Measurements from ENCODE around the gene POC5. TPM values are rescaled to one million over a fixed set of nuclear protein-coding genes. Genes with fewer than 3 reads are reported as not detected.

The POC5 gene
- total and polyA plus RNA-seq, 2 experiments from 2014 or later = 16.2 to 25.9 TPM

DNA sequence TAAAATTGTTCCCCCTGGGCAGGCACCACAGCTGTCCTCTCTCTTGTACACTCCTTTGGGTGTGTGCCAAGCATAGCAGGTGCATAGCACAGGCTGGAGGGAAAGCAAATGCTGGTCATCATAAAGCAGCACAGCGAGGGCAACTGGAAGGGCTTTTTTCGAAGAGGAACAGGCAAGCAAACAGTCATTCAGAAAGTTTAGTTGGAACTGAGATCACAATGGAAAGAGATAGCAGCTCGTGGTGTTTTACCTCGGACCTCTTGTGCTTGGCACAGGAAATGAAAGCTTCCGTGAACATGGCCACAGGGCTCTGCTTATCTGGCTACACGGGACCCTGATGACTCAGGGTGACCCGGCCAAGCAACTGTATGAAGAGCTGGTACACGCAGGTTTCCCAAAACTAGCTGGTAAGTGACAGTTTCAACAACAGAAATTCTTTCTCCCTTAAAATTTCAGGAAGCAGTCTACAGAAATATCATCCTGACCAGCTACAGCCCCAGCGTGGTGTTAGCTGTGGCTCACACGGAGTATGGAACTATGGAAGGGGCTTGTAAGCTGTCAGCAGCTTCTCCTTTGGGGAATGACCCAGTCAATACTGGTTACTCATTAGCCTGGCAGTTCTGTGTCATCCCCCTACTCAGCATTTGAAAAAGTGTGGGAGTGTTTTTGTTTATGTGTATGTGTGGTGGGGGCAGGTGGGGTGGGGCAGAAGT lies 48.1 kb downstream of the POC5 start (continued):
- TF ChIP-seq, protein P1, sequence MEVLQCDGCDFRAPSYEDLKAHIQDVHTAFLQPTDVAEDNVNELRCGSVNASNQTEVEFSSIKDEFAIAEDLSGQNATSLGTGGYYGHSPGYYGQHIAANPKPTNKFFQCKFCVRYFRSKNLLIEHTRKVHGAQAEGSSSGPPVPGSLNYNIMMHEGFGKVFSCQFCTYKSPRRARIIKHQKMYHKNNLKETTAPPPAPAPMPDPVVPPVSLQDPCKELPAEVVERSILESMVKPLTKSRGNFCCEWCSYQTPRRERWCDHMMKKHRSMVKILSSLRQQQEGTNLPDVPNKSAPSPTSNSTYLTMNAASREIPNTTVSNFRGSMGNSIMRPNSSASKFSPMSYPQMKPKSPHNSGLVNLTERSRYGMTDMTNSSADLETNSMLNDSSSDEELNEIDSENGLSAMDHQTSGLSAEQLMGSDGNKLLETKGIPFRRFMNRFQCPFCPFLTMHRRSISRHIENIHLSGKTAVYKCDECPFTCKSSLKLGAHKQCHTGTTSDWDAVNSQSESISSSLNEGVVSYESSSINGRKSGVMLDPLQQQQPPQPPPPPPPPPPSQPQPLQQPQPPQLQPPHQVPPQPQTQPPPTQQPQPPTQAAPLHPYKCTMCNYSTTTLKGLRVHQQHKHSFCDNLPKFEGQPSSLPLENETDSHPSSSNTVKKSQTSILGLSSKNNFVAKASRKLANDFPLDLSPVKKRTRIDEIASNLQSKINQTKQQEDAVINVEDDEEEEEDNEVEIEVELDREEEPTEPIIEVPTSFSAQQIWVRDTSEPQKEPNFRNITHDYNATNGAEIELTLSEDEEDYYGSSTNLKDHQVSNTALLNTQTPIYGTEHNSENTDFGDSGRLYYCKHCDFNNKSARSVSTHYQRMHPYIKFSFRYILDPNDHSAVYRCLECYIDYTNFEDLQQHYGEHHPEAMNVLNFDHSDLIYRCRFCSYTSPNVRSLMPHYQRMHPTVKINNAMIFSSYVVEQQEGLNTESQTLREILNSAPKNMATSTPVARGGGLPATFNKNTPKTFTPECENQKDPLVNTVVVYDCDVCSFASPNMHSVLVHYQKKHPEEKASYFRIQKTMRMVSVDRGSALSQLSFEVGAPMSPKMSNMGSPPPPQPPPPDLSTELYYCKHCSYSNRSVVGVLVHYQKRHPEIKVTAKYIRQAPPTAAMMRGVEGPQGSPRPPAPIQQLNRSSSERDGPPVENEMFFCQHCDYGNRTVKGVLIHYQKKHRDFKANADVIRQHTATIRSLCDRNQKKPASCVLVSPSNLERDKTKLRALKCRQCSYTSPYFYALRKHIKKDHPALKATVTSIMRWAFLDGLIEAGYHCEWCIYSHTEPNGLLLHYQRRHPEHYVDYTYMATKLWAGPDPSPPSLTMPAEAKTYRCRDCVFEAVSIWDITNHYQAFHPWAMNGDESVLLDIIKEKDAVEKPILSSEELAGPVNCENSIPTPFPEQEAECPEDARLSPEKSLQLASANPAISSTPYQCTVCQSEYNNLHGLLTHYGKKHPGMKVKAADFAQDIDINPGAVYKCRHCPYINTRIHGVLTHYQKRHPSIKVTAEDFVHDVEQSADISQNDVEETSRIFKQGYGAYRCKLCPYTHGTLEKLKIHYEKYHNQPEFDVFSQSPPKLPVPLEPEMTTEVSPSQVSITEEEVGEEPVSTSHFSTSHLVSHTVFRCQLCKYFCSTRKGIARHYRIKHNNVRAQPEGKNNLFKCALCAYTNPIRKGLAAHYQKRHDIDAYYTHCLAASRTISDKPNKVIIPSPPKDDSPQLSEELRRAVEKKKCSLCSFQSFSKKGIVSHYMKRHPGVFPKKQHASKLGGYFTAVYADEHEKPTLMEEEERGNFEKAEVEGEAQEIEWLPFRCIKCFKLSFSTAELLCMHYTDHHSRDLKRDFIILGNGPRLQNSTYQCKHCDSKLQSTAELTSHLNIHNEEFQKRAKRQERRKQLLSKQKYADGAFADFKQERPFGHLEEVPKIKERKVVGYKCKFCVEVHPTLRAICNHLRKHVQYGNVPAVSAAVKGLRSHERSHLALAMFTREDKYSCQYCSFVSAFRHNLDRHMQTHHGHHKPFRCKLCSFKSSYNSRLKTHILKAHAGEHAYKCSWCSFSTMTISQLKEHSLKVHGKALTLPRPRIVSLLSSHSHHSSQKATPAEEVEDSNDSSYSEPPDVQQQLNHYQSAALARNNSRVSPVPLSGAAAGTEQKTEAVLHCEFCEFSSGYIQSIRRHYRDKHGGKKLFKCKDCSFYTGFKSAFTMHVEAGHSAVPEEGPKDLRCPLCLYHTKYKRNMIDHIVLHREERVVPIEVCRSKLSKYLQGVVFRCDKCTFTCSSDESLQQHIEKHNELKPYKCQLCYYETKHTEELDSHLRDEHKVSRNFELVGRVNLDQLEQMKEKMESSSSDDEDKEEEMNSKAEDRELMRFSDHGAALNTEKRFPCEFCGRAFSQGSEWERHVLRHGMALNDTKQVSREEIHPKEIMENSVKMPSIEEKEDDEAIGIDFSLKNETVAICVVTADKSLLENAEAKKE (CRISPR knock-in tag; IDR thresholded peaks at IDR 0.05) = no peak
- no peak for TF ChIP-seq STAT1 (IDR thresholded peaks at IDR 0.05; ENCODE audit: unreplicated experiment)
- TF ChIP-seq, protein P2, sequence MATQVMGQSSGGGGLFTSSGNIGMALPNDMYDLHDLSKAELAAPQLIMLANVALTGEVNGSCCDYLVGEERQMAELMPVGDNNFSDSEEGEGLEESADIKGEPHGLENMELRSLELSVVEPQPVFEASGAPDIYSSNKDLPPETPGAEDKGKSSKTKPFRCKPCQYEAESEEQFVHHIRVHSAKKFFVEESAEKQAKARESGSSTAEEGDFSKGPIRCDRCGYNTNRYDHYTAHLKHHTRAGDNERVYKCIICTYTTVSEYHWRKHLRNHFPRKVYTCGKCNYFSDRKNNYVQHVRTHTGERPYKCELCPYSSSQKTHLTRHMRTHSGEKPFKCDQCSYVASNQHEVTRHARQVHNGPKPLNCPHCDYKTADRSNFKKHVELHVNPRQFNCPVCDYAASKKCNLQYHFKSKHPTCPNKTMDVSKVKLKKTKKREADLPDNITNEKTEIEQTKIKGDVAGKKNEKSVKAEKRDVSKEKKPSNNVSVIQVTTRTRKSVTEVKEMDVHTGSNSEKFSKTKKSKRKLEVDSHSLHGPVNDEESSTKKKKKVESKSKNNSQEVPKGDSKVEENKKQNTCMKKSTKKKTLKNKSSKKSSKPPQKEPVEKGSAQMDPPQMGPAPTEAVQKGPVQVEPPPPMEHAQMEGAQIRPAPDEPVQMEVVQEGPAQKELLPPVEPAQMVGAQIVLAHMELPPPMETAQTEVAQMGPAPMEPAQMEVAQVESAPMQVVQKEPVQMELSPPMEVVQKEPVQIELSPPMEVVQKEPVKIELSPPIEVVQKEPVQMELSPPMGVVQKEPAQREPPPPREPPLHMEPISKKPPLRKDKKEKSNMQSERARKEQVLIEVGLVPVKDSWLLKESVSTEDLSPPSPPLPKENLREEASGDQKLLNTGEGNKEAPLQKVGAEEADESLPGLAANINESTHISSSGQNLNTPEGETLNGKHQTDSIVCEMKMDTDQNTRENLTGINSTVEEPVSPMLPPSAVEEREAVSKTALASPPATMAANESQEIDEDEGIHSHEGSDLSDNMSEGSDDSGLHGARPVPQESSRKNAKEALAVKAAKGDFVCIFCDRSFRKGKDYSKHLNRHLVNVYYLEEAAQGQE (IDR thresholded peaks at IDR 0.05; ENCODE audit: unreplicated experiment) = no peak
- TF ChIP-seq, protein P3, sequence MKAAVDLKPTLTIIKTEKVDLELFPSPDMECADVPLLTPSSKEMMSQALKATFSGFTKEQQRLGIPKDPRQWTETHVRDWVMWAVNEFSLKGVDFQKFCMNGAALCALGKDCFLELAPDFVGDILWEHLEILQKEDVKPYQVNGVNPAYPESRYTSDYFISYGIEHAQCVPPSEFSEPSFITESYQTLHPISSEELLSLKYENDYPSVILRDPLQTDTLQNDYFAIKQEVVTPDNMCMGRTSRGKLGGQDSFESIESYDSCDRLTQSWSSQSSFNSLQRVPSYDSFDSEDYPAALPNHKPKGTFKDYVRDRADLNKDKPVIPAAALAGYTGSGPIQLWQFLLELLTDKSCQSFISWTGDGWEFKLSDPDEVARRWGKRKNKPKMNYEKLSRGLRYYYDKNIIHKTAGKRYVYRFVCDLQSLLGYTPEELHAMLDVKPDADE (IDR thresholded peaks at IDR 0.05) = no peak
- TF ChIP-seq JUNB (IDR thresholded peaks at IDR 0.05; ENCODE audit: unreplicated experiment) = no peak
- TF ChIP-seq CREB1 (CRISPR knock-in tag; IDR thresholded peaks at IDR 0.05; ENCODE audit: low read depth) = no peak
- no peak for TF ChIP-seq ZNF331 (CRISPR knock-in tag; IDR thresholded peaks at IDR 0.05; ENCODE audit: low read depth)
- TF ChIP-seq NANOG (IDR thresholded peaks at IDR 0.05; ENCODE audit: borderline replicate concordance) = no peak
- TF ChIP-seq, protein P4, sequence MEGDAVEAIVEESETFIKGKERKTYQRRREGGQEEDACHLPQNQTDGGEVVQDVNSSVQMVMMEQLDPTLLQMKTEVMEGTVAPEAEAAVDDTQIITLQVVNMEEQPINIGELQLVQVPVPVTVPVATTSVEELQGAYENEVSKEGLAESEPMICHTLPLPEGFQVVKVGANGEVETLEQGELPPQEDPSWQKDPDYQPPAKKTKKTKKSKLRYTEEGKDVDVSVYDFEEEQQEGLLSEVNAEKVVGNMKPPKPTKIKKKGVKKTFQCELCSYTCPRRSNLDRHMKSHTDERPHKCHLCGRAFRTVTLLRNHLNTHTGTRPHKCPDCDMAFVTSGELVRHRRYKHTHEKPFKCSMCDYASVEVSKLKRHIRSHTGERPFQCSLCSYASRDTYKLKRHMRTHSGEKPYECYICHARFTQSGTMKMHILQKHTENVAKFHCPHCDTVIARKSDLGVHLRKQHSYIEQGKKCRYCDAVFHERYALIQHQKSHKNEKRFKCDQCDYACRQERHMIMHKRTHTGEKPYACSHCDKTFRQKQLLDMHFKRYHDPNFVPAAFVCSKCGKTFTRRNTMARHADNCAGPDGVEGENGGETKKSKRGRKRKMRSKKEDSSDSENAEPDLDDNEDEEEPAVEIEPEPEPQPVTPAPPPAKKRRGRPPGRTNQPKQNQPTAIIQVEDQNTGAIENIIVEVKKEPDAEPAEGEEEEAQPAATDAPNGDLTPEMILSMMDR (conservative IDR thresholded peaks at IDR 0.05; ENCODE audit: low read depth in 2 of 2) = no peak
- no peak for TF ChIP-seq EZH2 (IDR thresholded peaks at IDR 0.05; ENCODE audit: low read depth, unreplicated experiment)

Data from GM23338 (cell line).